ENCODE data around the gene EZH1. TPM values are rescaled to one million over a fixed set of nuclear protein-coding genes. Genes with fewer than 3 reads are reported as not detected.

The EZH1 gene
- polyA plus RNA-seq, 1 donor from 2014 or later = 52.5 TPM

GRCh38 chr17:42782166-42783061 is 37.6 kb upstream of the EZH1 start:
- Histone ChIP-seq H3K9me3 (ENCODE audit: low read length) (no peaks in the 10 kb centered on the region), H3K79me2 (replicated peaks; ENCODE audit: insufficient read depth, low read length) (no peaks in the 10 kb centered on the region), H3K27me3 (ENCODE audit: insufficient read depth, low read depth, low read length) (peaks cover 37% of the 10 kb centered on the region), H3K4me2 (ENCODE audit: low read length) (no peak overlapping the region), H3K9me2 (ENCODE audit: insufficient read depth, low read length) (no peaks in the 10 kb centered on the region), H4K20me1 (ENCODE audit: insufficient read depth) (no peaks in the 10 kb centered on the region), H3K4me3 (ENCODE audit: low read length) (no peak overlapping the region), H3F3A (ENCODE audit: insufficient read depth, low read length, poor library complexity, severe bottlenecking) (no peaks in the 10 kb centered on the region), H3K27ac (ENCODE audit: low read length) (no peak overlapping the region), H3K36me3 (ENCODE audit: insufficient read depth, low read length) (no peaks in the 10 kb centered on the region), H3K9ac (ENCODE audit: low read length) (no peak overlapping the region), H2AFZ (ENCODE audit: low read depth, low read length) (no peak overlapping the region)
- TF ChIP-seq MXI1 (conservative IDR thresholded peaks at IDR 0.05; ENCODE audit: poor library complexity, severe bottlenecking) (no peak), RAD21 (conservative IDR thresholded peaks at IDR 0.05) (no peak), EZH2 (IDR thresholded peaks at IDR 0.05; ENCODE audit: borderline replicate concordance, insufficient read depth, low read length, poor library complexity, severe bottlenecking) (no peak), EP300 (conservative IDR thresholded peaks at IDR 0.05; ENCODE audit: poor library complexity, severe bottlenecking) (no peak), TAF1 (IDR thresholded peaks at IDR 0.05; ENCODE audit: low read depth) (no peak), REST (IDR thresholded peaks at IDR 0.05; ENCODE audit: borderline replicate concordance) (no peak), POLR2AphosphoS5 (IDR thresholded peaks at IDR 0.05) (no peak), SMC3 (conservative IDR thresholded peaks at IDR 0.05; ENCODE audit: poor library complexity) (no peak), CTCF (IDR thresholded peaks at IDR 0.05; ENCODE audit: poor library complexity, severe bottlenecking) (no peak)

- no peaks in the 10 kb centered on the region for H3K9me3 ChIP-seq (ENCODE audit: low read length)
- no peak overlapping the region for H2AFZ ChIP-seq (ENCODE audit: low read depth, low read length)
- no peak overlapping the region for H3K27ac ChIP-seq (ENCODE audit: low read length)
- H3K27me3 ChIP-seq (ENCODE audit: insufficient read depth, low read depth, low read length) = peaks cover 37% of the 10 kb centered on the region
- TF ChIP-seq EP300 (conservative IDR thresholded peaks at IDR 0.05; ENCODE audit: poor library complexity, severe bottlenecking) = no peak
- no peak for TF ChIP-seq CTCF (IDR thresholded peaks at IDR 0.05; ENCODE audit: poor library complexity, severe bottlenecking)
- no peak for TF ChIP-seq RAD21 (conservative IDR thresholded peaks at IDR 0.05)
- no peak for TF ChIP-seq REST (IDR thresholded peaks at IDR 0.05; ENCODE audit: borderline replicate concordance)
- no peak for TF ChIP-seq TAF1 (IDR thresholded peaks at IDR 0.05; ENCODE audit: low read depth)
- H3K9ac ChIP-seq (ENCODE audit: low read length) = no peak overlapping the region
- no peaks in the 10 kb centered on the region for H3K79me2 ChIP-seq (replicated peaks; ENCODE audit: insufficient read depth, low read length)
- H3K36me3 ChIP-seq (ENCODE audit: insufficient read depth, low read length) = no peaks in the 10 kb centered on the region
- H3F3A ChIP-seq (ENCODE audit: insufficient read depth, low read length, poor library complexity, severe bottlenecking) = no peaks in the 10 kb centered on the region
- no peak overlapping the region for H3K4me3 ChIP-seq (ENCODE audit: low read length)
- H3K4me2 ChIP-seq (ENCODE audit: low read length) = no peak overlapping the region
- no peaks in the 10 kb centered on the region for H3K9me2 ChIP-seq (ENCODE audit: insufficient read depth, low read length)
- H4K20me1 ChIP-seq (ENCODE audit: insufficient read depth) = no peaks in the 10 kb centered on the region
These were observed 36.9 kb upstream of the EZH1 start for GRCh38 chr17:42781639-42782165.
